Right ventricle myocardium inferior (tissue), 1 donor: ENCODE results near the gene MMP27. TPM values are rescaled to one million over a fixed set of nuclear protein-coding genes. Genes with fewer than 3 reads are reported as not detected.
"Not testable (repeated sequence)": the region's sequence is repeated elsewhere in the genome, so short reads cannot be mapped to it uniquely, and the experiment has no call there.

ENCODE experiments used
- ATAC-seq: fragments of 200-7000 bp; cut with Tn5 transposase; one replicate; pipeline ENCODE4 v1.9.1; 2020; ENCODE audit warnings: mild to moderate bottlenecking, moderate library complexity
- DNase-seq: peaks from one replicate; pipeline ENCODE4 v3.0.0; 2021; ENCODE audit errors: missing footprints
- intact Hi-C: fragments of 100-400 bp; cut with DNase I; formaldehyde crosslinking; loops from one replicate; pipeline ENCODE4 v1.11.0; 2022
- long read RNA-seq: library from polyadenylated mRNA; unstranded; transcript quantifications from one replicate; pipeline ENCODE4 v2.0.0, GENCODE V29; 2021
- total RNA-seq: library from RNA; stranded (reverse); fragmentation: NEBNext Ultra II Directional; extraction: Animal tissue kit (Norgen Biotek cat#: 25700); gene quantifications from one replicate; pipeline ENCODE4 v1.2.1, GENCODE V29; 2021
- donor health status: DM: no; HTN: yes; CAD: no; lungs with severe emphysema.

The MMP27 gene, protein sequence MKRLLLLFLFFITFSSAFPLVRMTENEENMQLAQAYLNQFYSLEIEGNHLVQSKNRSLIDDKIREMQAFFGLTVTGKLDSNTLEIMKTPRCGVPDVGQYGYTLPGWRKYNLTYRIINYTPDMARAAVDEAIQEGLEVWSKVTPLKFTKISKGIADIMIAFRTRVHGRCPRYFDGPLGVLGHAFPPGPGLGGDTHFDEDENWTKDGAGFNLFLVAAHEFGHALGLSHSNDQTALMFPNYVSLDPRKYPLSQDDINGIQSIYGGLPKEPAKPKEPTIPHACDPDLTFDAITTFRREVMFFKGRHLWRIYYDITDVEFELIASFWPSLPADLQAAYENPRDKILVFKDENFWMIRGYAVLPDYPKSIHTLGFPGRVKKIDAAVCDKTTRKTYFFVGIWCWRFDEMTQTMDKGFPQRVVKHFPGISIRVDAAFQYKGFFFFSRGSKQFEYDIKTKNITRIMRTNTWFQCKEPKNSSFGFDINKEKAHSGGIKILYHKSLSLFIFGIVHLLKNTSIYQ
- total RNA-seq = not detected
- long read RNA-seq = 0 reads

DNA sequence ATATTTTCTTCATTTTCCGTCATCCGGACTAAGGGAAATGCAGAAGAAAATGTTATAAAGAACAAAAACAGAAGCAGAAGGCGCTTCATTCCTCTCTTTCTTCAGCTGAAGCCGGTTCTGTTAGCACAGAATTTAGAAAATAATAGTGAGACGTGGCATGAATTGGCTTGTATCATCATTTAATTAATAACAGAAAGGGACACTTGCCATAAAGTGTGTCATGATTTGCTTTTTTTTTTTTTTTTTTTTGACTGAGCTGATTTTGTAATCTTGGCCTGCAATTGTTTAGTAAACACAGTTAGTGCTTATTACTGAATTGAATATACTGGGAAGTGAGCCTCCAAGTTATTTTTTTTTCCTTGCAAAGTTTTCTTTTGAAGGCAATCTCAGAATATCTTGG lies at the start of gene MMP27:
TSS of gene MMP27 (minus strand) at position 144 of the 400 bp plus-strand sequence. CDS start at position 89, 55 bp downstream.
- intact Hi-C loops = no loop called here
- DNase-seq (no peak), ATAC-seq (no peak)

DNA sequence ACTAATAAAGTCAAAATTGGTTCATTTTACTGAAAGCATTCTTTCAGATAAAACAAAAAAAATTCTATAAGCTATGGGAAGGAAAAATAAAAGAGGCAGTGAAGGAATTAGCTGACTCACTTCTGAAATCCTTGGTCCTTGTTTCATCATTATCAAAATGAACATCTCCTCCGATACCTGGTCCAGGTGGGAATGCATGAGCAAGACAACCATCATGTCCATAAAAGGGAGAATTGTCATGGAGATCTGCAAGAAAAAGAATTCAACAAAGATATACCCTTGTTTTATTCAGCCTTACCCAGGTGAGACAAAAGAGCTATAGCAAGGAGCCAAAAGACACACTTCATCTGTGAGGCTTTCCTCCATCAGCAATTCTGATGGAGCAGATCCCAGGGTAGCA lies 47.7 kb upstream of the MMP27 start:
- DNase-seq (no peak), ATAC-seq (no peak)
- intact Hi-C loops = no loop called here

DNA sequence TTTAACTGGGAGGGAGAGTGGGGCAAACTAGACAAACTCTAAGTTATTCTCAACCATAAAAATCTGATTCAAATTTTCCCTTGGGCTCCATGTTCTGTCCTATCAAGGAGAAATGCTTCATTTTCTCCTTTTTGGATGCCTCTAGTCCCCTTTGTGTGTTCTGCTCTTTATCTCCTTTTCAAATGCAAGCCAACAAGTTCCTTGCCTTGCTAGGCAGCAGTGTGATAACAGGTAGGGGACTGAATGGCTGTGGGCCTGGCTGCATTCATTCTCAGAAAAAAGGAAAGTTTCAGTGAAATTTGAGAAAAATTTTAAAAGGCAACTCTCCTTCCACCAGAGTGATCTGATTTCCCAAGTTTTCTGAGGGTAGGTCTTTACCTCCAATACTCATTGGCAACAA lies 46.1 kb upstream of the MMP27 start:
- DNase-seq (no peak), ATAC-seq (no peak)
- intact Hi-C loops = no loop called here

DNA sequence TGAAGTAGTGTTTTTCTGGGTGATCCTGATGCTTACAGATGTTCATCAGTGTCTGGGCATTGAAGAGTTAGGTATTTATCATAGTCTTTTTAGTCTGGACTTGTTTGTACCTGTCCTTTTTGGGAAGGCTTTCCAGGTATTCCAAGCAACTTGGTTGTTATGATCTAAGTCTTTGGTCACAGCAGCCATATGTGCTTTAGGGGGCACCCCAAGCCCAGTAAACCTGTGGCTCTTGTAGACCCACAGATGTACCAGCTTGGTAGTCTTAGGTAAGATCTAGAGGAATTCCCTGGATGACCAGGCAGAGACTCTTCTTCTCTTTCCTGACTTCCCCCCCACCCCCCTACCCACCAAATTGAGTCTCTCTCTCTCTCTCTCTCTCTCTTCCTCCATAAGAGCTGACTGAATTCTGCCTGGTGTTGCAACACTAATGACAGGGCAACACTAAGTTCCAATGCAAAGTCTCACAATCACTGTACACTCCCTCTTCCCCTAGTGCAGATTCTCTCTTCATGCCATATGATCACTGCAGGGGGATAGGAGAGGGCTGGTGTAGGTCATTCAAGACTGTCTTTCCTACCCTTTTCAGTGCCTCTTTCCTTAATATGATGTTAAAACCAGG lies 43.6 kb upstream of the MMP27 start:
- intact Hi-C loops = no loop called here
- DNase-seq (no peak), ATAC-seq (no peak)

DNA sequence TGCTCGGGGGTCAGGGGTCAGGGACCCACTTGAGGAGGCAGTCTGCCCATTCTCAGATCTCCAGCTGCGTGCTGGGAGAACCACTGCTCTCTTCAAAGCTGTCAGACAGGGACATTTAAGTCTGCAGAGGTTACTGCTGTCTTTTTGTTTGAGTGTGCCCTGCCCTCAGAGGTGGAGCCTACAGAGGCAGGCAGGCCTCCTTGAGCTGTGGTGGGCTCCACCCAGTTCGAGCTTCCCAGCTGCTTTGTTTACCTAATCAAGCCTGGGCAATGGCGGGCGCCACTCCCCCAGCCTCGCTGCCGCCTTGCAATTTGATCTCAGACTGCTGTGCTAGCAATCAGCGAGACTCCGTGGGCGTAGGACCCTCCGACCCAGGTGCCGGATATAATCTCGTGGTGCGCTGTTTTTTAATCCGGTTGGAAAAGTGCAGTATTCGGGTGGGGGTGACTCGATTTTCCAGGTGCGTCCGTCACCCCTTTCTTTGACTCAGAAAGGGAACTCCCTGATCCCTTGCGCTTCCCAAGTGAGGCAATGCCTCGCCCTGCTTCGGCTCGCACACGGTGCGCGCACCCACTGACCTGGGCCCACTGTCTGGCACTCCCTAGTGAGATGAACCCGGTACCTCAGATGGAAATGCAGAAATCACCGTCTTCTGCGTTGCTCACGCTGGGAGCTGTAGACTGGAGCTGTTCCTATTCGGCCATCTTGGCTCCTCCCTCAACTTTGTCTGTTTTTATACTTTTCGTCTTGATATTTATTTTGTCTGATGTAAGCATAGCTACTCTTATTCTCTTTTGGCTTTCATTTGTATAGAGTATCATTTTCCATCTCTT lies 41.4 kb upstream of the MMP27 start:
- intact Hi-C loops, ATAC-seq, DNase-seq: not testable (repeated sequence)

DNA sequence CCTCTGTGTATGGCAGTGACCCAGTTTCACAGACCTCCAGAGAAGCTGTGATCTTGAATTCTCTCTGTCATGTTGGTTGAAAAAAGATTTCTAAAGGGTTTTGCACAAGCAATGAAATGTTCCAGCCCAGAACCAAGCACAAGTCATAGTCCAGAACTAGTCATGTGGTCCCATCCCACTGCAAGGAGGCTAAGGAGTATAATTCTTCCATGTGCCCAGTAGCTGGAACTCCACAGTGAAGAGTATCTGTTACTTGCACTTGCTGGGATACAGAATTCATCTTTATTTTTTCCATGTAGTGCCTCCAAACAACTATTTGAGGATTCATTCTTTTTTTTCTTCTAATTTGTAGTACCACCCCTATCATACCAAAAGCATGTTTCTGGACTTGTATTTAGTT lies 29.1 kb upstream of the MMP27 start:
- intact Hi-C loops = loop anchor here (10.0 kb wide), 1 partner anchor 210 kb away; no protein-coding TSS in a partner anchor
- ATAC-seq (no peak), DNase-seq (no peak)

DNA sequence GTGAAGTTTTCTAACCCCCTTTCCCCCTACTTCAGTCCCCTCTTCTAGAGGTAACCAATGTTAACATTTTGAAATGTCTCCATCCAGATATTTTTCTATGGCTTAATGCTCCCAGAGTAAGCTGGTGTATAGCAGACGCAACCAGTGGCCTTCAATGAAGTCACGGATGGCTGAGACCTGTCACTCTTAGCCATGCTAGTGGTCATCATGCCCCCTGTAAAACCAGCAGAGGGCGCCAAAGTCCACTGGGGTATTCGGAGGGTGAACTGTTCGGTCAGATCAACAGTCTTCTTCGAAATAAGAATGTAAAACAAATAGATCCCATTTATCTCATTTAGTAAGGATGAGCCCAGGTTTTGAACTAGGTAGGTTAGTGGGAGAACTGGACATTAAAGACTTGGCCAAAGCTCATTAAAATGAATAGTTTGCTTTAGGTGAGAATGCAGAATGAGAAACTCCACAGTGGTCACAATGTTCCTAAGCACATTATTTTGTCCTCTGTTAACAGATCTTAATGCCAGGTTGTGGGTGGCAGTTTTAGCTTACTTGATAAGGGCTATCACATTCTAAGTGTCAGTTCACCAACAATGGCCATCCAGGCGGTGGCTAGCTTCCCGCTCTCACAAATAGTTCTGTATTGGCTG lies 27.8 kb upstream of the MMP27 start:
- ATAC-seq = no peak
- peak; percentile 64 for DNase-seq
- intact Hi-C loops = loop anchor here (10.0 kb wide), 1 partner anchor 211 kb away; no protein-coding TSS in a partner anchor

DNA sequence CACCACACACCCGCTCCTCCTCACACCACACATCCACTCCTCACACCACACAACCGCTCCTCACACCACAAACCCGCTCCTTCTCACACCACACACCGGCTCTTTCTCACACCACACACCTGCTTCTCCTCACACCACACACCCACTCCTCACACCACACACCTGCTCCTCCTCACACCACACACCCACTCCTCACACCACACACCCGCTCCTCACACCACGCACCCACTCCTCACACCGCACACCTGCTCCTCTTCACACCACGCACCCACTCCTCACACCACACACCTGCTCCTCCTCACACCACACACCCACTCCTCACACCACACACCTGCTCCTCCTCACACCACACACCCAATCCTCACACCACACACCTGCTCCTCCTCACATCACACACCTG lies 25.4 kb upstream of the MMP27 start:
- intact Hi-C loops = loop anchor here (10.0 kb wide), 1 partner anchor 214 kb away; no protein-coding TSS in a partner anchor
- DNase-seq, ATAC-seq: not testable (repeated sequence)

DNA sequence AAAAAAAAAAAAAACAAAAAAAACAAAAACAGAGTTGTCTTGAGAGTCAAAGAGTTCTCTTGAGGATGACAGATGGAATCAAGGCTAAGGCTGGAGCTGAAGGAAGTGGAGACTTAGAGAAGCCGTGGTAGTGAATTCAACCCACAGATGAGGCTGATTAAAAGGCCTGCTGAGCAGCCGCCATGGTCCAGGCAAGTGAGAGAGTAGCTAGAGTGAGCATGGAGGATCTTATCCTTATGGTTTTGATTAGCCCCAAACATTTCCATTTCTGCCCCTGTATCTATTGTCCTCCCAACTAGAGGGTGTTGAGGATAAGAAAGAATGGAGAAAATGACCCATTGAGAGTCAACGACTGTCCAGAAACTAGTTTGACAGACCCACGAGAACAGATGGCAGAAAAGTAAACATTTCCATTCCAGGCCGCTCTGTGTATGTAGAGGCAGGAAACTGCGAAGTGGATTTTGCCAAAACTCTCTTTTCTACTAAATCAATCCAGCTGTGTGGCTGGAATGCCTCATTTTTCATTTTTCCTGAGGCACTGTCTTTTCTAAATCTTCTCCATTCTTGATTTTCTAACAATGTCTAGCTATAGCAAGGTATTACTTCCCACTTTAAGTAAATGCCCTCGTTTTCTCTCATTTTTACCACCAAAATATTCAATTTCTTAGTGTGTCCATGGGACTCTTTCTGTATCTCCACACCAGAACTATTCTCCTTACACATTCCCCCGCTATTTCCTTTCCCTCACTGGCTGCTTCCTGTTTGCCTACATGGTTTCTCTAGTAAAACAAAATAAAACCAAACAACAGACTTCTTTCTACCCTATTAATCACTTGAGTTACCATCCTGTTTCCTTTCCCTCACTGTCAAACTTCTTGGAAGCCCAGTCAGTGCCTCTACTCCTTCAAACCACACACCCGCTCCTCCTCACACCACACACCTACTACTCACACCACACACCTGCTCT lies 24.6 kb upstream of the MMP27 start:
- intact Hi-C loops = loop anchor here (10.0 kb wide), 1 partner anchor 215 kb away; no protein-coding TSS in a partner anchor
- DNase-seq (no peak), ATAC-seq (no peak)

DNA sequence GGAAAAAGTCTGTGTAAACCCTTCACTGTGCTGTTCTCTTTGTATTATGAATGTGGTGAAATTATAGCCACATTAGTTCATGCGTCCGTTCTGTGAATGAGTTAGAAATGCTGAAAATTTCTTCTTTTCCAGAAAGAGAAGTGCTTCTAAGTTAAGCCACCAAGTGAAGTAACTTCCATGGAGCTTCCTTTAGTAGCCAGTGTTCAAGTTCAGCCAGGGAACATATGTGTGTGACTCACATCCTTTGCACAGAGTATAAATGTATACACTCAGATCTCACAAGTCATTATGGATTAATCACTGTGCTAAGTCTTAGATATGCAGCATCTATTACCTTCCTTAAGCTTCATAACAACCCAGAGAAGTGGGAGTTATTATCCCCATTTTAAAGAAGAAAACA lies 22.3 kb upstream of the MMP27 start:
- DNase-seq (no peak), ATAC-seq (no peak)
- intact Hi-C loops = no loop called here

DNA sequence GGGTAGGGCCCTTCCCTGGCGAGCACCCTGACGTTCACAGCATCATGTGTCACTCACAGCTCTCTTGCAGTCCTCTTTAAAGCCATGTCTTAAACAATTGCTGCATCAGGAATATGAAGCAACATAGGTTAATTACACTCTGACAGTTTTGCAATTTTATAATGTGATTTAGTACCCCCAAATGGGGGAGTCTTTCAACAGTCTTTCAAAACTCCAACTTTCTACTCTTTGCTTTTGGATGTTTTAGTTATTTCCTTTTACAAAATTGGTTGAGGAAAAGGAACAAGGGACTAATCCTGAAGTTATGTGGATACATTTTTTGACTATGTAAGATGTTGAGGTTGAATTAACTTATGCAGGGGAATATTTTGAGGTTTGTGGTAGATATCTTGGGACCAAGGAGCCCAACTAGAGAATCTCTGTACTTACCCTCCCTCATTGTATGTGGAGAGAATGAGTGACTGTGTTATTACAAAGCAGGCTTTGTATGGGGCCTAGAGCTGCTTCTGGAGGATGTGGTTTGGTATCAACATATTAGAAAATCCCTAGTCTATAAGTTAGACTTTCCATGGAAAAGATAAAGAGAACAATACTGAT lies 19.4 kb upstream of the MMP27 start, which contains the start of gene MMP8:
TSS of gene MMP8 (minus strand) at position 51 of the 597 bp plus-strand sequence. CDS start 99 bp downstream, outside the sequence.
- intact Hi-C loops = no loop called here
- DNase-seq = no peak
- ATAC-seq = no peak

DNA sequence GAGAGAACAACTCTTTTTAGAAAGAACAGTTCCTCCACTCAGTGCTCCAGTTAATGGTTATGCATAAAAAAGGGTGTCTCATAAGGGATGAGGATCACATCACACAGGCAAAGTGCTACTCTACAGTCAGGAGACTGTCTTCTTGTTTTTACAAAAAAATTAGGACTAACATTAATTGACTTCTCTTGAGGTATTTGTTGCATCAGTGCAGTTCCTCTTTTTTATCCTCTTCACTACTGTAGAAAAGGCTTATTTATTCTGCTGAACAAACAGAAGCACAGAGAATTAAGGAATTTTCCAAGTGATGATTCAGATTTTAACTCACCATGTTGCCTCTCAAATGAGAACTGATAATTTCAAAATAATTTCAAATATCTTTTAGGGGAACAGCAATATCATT lies 17.3 kb upstream of the MMP27 start:
- intact Hi-C loops = no loop called here

DNA sequence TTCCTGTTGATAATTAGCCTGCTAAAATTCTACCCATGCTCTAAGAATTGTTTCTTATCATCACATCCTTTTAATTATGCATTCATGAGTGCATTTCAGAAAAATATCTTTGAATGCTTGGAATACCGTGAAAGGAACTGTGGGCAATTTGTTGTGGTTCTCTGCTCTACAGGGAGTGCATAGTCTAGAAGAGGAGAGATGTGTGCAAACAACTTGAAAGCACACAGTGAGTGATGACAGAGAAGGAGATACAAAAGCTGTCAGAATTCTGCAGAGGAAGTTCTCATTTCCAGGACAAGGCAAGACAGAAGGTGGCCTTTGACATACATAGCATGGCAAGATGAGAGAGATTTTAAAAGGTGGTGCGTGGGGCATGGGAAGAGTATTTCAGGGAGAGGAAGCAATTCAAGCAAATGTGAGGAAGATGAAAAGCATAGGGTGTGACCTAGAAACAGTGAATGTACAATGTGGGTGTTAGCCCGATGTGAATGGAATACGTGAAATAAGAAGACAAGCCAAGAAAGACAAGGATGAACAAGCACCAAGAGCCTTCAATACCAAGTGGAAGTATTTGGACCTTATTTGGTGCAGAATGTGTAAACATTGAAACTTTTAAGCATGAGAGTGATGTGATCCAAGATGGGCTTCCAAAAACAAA lies 14.2 kb upstream of the MMP27 start:
- intact Hi-C loops = no loop called here
- DNase-seq = no peak
- ATAC-seq = no peak

More for the DNA sequence above, 17.3 kb upstream of the MMP27 start:
- ATAC-seq (no peak), DNase-seq (no peak)

DNA sequence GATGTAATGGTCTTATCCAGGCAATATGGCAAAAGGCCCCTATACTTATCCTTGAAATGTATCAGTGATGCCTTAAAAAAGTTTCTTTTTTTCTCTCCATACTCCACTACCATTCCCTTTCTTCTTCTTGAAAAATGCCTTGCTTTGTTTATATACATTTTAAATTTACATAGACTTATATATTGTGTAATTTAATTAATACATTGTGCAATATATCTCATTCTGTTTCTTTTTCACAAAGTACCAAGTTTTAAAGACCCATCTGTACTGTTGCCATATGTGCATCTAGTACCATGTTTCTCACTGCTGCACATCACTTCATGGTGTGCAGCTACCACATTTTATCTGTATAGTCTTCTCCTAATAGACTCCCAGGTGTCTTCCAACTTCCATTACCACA lies 11.7 kb upstream of the MMP27 start:
- DNase-seq = no peak
- no peak for ATAC-seq
- intact Hi-C loops = no loop called here

DNA sequence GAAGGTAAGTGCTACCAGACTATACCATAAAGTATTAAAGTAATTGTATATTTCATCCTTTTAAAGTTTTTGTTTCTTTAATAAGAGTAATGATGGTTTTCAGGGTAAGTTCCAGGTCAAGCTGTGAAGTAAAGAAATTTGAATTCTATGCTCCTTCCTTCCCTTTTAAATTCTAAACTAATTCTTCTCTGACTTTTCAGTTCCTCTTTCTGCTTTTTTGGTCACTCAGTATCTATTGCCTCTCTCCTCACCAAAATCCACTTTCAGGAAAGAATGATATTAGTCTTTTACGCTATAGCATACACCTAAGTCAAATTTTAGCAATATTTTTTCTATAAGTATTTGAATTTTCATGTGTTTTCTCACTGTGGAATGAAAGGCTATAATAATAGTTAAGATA lies 11.0 kb upstream of the MMP27 start:
- no peak for ATAC-seq
- DNase-seq = no peak
- intact Hi-C loops = no loop called here

DNA sequence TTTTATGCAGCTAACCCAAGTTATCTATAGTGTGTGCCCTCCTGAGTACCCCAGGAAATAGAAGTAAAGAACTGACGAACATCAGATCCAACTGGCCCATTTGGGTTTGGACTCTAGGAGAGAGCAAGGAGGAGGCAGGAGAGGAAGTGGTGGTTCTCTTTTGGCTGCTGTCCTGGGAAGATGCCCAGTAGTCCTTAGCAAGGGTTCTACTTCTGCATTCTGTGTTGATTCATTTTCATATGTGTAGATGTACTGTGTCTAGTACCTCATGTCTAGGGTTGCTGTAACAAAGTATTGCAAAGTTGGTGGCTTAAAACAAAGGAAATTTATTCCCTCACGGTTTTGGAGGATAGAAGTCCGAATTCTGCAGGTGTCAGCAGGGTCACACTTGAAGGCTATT lies 6.6 kb upstream of the MMP27 start:
- intact Hi-C loops = no loop called here
- no peak for ATAC-seq
- no peak for DNase-seq
